ENCODE measurements around the gene STXBP4. TPM values are rescaled to one million over a fixed set of nuclear protein-coding genes. Genes with fewer than 3 reads are reported as not detected.

The STXBP4 gene
- total RNA-seq, 1 experiment from 2014 or later, result 13.6 TPM

DNA sequence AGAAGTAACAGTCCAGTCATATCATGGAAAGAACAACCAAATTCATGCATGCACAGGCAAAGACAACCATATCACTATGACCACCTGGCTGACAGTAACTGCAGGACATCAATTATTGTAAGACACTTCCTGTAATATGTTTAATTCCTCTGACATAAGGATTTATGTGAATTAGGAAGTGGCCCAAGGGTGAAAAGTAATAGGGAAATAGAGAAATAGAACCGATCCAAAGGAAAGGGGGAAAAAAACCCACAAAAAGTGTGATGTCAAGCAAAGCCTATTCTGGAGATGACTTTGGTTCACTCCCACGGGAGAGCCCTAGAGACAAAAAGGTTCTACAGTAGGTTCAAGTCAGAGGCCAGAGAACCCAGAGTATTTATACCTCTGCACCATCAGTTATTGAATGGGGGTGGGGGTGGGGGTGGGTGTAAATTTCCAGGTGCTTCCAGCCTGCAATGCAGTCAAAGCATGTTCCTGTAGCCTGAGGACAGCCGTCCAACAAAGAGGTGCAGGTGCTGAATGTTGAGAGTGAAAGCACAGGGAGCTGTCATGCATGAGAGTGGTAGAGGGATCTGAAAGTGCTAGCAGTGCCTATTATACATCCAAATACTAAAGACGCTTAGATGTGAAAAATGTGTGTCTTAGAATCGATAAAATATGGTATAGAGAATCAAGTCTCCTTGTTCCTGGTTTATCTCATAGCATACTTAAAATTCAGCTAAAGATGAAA, 200.6 kb downstream of the STXBP4 start:
- Histone ChIP-seq H3K9me3 (ENCODE audit: control insufficient read depth in 1 of 2, insufficient read depth in 1 of 2, low read depth in 1 of 2, low read length in 2 of 2) (no peaks in the 10 kb centered on the region), H3K4me3 (replicated peaks in 1 of 2; ENCODE audit: low read depth in 1 of 2, low read length in 2 of 2) (no peak overlapping the region), H4K20me1 (ENCODE audit: insufficient read depth) (no peaks in the 10 kb centered on the region), H3K4me1 (ENCODE audit: control insufficient read depth in 1 of 2, insufficient read depth in 2 of 2, low read length in 2 of 2) (no peaks in the 10 kb centered on the region), H3K36me3 (ENCODE audit: control insufficient read depth in 1 of 2, insufficient read depth in 2 of 2, low read length in 2 of 2) (no peaks in the 10 kb centered on the region), H3K9me2 (ENCODE audit: insufficient read depth) (no peaks in the 10 kb centered on the region), H3K4me2 (ENCODE audit: low read length) (no peak overlapping the region), H3K27me3 (ENCODE audit: insufficient read depth, low read length) (no peaks in the 10 kb centered on the region), H2AFZ (ENCODE audit: low read depth, low read length, poor library complexity, severe bottlenecking) (no peak overlapping the region), H3K79me2 (ENCODE audit: insufficient read depth, low read length) (no peaks in the 10 kb centered on the region), H3K9ac (ENCODE audit: low read length) (no peak overlapping the region), H3K27ac (ENCODE audit: low read depth, low read length) (no peak overlapping the region)
- ATAC-seq (no peak), DNase-seq (ENCODE audit: low read depth, low spot score) (no peak)
- intact Hi-C loops (cut with micrococcal nuclease), result no loop called here
- CTCF ChIA-PET, result no interaction called here
- TF ChIP-seq ZFX (IDR thresholded peaks at IDR 0.05), result no peak
- no peak for TF ChIP-seq CEBPB (IDR thresholded peaks at IDR 0.05; ENCODE audit: low read depth)
- RAD21 ChIA-PET (ENCODE audit: low non-redundant PET in 1 of 2, low total read pairs in 2 of 2, uncharacterized antibody in 2 of 2, unreplicated experiment in 2 of 2), result no interaction called here
- BruUV-seq (replicated peaks), result no TSS peak
- POLR2A ChIA-PET, result no interaction called here

DNA sequence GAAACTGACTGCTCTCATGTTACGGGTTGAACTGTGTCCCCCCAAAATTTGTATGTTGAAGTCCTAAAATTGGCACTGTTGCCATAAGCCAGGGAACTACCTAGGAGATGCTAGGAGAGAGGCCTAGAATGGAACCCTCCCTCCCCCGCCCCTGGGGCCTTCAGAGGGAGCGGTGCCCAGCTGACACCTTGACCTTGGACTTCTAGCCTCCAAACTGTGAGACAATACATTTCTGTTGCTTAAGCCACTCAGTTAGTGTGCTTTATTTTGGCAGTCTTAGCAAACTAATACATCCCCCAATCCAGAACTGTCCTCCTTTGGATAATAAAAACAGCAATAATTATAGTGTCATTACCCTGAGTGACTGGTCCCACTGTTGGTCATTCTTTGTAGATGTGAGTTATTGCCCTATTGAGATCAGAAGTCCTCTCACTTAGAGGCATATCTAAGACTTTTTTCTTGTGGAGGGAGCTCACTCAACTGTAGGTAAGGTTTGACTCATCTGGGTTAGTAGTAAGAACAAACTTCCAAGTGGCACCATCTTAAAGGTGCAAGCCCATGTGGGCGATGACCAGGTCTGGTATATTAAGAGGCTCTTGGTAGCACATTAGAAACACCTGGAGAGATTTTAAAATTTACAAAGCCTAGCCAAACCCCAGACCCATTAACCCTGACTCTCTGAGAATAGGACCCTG, 203.2 kb downstream of the STXBP4 start:
- intact Hi-C loops (cut with micrococcal nuclease), result no loop called here
- no peaks in the 10 kb centered on the region for H3K9me3 ChIP-seq (ENCODE audit: control insufficient read depth in 1 of 2, insufficient read depth in 1 of 2, low read depth in 1 of 2, low read length in 2 of 2)
- H3K4me1 ChIP-seq (ENCODE audit: control insufficient read depth in 1 of 2, insufficient read depth in 2 of 2, low read length in 2 of 2), result peaks cover 0 to 4% of the 10 kb centered on the region in 2 experiments; a peak in 1 of 4 replicates
- H3K4me2 ChIP-seq (ENCODE audit: low read length), result no peak overlapping the region
- H3K27me3 ChIP-seq (ENCODE audit: insufficient read depth, low read length), result no peaks in the 10 kb centered on the region
- H3K4me3 ChIP-seq (replicated peaks in 1 of 2; ENCODE audit: low read depth in 1 of 2, low read length in 2 of 2), result no peak overlapping the region
- ChIA-PET RAD21 (ENCODE audit: low non-redundant PET in 1 of 2, low total read pairs in 2 of 2, uncharacterized antibody in 2 of 2, unreplicated experiment in 2 of 2) (no interaction called here), CTCF (no interaction called here), POLR2A (no interaction called here)
- no TSS peak for BruUV-seq (replicated peaks)
- no peak overlapping the region for H3K27ac ChIP-seq (ENCODE audit: low read depth, low read length)
- DNase-seq (ENCODE audit: low read depth, low spot score) (no peak), ATAC-seq (no peak)
- H3K79me2 ChIP-seq (ENCODE audit: insufficient read depth, low read length), result no peaks in the 10 kb centered on the region
- no peaks in the 10 kb centered on the region for H4K20me1 ChIP-seq (ENCODE audit: insufficient read depth)
- H2AFZ ChIP-seq (ENCODE audit: low read depth, low read length, poor library complexity, severe bottlenecking), result no peak overlapping the region
- no peak overlapping the region for H3K9ac ChIP-seq (ENCODE audit: low read length)
- H3K36me3 ChIP-seq (ENCODE audit: control insufficient read depth in 1 of 2, insufficient read depth in 2 of 2, low read length in 2 of 2), result no peaks in the 10 kb centered on the region
- H3K9me2 ChIP-seq (ENCODE audit: insufficient read depth), result no peaks in the 10 kb centered on the region
- TF ChIP-seq, protein P1, sequence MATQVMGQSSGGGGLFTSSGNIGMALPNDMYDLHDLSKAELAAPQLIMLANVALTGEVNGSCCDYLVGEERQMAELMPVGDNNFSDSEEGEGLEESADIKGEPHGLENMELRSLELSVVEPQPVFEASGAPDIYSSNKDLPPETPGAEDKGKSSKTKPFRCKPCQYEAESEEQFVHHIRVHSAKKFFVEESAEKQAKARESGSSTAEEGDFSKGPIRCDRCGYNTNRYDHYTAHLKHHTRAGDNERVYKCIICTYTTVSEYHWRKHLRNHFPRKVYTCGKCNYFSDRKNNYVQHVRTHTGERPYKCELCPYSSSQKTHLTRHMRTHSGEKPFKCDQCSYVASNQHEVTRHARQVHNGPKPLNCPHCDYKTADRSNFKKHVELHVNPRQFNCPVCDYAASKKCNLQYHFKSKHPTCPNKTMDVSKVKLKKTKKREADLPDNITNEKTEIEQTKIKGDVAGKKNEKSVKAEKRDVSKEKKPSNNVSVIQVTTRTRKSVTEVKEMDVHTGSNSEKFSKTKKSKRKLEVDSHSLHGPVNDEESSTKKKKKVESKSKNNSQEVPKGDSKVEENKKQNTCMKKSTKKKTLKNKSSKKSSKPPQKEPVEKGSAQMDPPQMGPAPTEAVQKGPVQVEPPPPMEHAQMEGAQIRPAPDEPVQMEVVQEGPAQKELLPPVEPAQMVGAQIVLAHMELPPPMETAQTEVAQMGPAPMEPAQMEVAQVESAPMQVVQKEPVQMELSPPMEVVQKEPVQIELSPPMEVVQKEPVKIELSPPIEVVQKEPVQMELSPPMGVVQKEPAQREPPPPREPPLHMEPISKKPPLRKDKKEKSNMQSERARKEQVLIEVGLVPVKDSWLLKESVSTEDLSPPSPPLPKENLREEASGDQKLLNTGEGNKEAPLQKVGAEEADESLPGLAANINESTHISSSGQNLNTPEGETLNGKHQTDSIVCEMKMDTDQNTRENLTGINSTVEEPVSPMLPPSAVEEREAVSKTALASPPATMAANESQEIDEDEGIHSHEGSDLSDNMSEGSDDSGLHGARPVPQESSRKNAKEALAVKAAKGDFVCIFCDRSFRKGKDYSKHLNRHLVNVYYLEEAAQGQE (IDR thresholded peaks at IDR 0.05; ENCODE audit: low read depth), result no peak
- TF ChIP-seq SIN3A (IDR thresholded peaks at IDR 0.05; ENCODE audit: low read depth), result no peak
- TF ChIP-seq, protein P2, sequence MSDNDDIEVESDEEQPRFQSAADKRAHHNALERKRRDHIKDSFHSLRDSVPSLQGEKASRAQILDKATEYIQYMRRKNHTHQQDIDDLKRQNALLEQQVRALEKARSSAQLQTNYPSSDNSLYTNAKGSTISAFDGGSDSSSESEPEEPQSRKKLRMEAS (IDR thresholded peaks at IDR 0.05), result no peak
- TF ChIP-seq EGR1 (IDR thresholded peaks at IDR 0.05; ENCODE audit: low read depth), result no peak
- no peak for TF ChIP-seq EZH2 (IDR thresholded peaks at IDR 0.05)
- no peak for TF ChIP-seq ZNF274 (IDR thresholded peaks at IDR 0.05; ENCODE audit: low read depth, low read length)
- no peak for TF ChIP-seq SP1 (IDR thresholded peaks at IDR 0.05; ENCODE audit: low read depth)
- TF ChIP-seq ZFX (IDR thresholded peaks at IDR 0.05), result no peak
- TF ChIP-seq, protein P3, sequence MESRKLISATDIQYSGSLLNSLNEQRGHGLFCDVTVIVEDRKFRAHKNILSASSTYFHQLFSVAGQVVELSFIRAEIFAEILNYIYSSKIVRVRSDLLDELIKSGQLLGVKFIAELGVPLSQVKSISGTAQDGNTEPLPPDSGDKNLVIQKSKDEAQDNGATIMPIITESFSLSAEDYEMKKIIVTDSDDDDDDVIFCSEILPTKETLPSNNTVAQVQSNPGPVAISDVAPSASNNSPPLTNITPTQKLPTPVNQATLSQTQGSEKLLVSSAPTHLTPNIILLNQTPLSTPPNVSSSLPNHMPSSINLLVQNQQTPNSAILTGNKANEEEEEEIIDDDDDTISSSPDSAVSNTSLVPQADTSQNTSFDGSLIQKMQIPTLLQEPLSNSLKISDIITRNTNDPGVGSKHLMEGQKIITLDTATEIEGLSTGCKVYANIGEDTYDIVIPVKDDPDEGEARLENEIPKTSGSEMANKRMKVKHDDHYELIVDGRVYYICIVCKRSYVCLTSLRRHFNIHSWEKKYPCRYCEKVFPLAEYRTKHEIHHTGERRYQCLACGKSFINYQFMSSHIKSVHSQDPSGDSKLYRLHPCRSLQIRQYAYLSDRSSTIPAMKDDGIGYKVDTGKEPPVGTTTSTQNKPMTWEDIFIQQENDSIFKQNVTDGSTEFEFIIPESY (IDR thresholded peaks at IDR 0.05; ENCODE audit: extremely low read depth, insufficient replicate concordance, low read length), result no peak
- no peak for TF ChIP-seq POLR2A (IDR thresholded peaks at IDR 0.05; ENCODE audit: borderline replicate concordance, extremely low read depth, insufficient read depth, insufficient read length)
- TF ChIP-seq CEBPB (IDR thresholded peaks at IDR 0.05; ENCODE audit: low read depth), result no peak
- no peak for TF ChIP-seq CBX3 (IDR thresholded peaks at IDR 0.05; ENCODE audit: low read depth)
- TF ChIP-seq YY1 (IDR thresholded peaks at IDR 0.05; ENCODE audit: extremely low read depth, insufficient replicate concordance, low read depth, low read length), result no peak
- no peak for TF ChIP-seq RAD21 (IDR thresholded peaks at IDR 0.05; ENCODE audit: low read depth)
- no peak for TF ChIP-seq FOSL1 (IDR thresholded peaks at IDR 0.05; ENCODE audit: low read depth)
